ENCODE data around the gene GRIP2. TPM values are rescaled to one million over a fixed set of nuclear protein-coding genes. Genes with fewer than 3 reads are reported as not detected.

The GRIP2 gene
- total RNA-seq, 2 experiments from 2014 or later, result not detected

DNA sequence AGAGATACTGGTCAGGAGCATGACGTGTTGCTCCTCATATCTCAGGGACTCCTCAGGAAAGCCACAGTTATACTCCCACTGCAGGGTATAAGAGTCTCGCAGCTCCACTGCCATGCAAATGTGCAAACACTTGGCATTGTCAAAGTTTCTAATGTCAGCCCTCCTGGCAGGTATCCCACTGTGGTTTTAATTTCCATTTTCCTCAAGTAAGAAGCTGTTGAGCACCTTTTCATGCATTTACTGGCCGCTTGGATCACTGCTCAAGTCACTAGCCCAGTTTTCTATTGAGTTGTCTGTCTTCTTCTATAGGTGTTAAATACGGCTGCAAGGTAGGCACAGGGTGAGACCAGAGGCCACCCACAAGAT is 41.9 kb upstream of the GRIP2 start:
- Histone ChIP-seq H2AFZ (ENCODE audit: low read length) (no peak overlapping the region), H4K20me1 (ENCODE audit: insufficient read depth, low read length) (no peaks in the 10 kb centered on the region), H3K27ac (ENCODE audit: low read depth, low read length, poor library complexity, severe bottlenecking) (no peak overlapping the region), H3K4me3 (ENCODE audit: low read depth, low read length, poor library complexity, severe bottlenecking) (no peak overlapping the region), H3K4me2 (ENCODE audit: low read length) (no peak overlapping the region), H3K9me3 (ENCODE audit: low read length) (no peaks in the 10 kb centered on the region), H3K36me3 (ENCODE audit: insufficient read depth, low read length) (no peaks in the 10 kb centered on the region), H3K4me1 (ENCODE audit: insufficient read depth, low read length, poor library complexity, severe bottlenecking) (no peaks in the 10 kb centered on the region), H3K9me2 (ENCODE audit: insufficient read depth, low read length) (no peaks in the 10 kb centered on the region), H3K79me2 (ENCODE audit: insufficient read depth, low read depth, low read length) (no peaks in the 10 kb centered on the region)
- no TSS peak for BruUV-seq (replicated peaks)
- ChIA-PET POLR2A (no interaction called here), CTCF (ENCODE audit: unreplicated experiment) (interaction anchor here (1.2 kb wide), 1 partner anchor 12 kb away, joined by 3 read pairs; no protein-coding TSS in a partner anchor)
- intact Hi-C loops (cut with micrococcal nuclease; ENCODE audit: unreplicated experiment), result no loop called here
- TF ChIP-seq, protein P1, sequence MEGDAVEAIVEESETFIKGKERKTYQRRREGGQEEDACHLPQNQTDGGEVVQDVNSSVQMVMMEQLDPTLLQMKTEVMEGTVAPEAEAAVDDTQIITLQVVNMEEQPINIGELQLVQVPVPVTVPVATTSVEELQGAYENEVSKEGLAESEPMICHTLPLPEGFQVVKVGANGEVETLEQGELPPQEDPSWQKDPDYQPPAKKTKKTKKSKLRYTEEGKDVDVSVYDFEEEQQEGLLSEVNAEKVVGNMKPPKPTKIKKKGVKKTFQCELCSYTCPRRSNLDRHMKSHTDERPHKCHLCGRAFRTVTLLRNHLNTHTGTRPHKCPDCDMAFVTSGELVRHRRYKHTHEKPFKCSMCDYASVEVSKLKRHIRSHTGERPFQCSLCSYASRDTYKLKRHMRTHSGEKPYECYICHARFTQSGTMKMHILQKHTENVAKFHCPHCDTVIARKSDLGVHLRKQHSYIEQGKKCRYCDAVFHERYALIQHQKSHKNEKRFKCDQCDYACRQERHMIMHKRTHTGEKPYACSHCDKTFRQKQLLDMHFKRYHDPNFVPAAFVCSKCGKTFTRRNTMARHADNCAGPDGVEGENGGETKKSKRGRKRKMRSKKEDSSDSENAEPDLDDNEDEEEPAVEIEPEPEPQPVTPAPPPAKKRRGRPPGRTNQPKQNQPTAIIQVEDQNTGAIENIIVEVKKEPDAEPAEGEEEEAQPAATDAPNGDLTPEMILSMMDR (conservative IDR thresholded peaks at IDR 0.05; ENCODE audit: low read length), result no peak
- TF ChIP-seq EZH2phosphoT487 (IDR thresholded peaks at IDR 0.05; ENCODE audit: borderline replicate concordance, low read depth, low read length), result no peak
- no peak for DNase-seq (ENCODE audit: low spot score)

GRCh38 chr3:14581334-14582044 is 41.3 kb upstream of the GRIP2 start:
- H3K4me3 ChIP-seq (ENCODE audit: low read depth, low read length, poor library complexity, severe bottlenecking), result no peak overlapping the region
- no peaks in the 10 kb centered on the region for H4K20me1 ChIP-seq (ENCODE audit: insufficient read depth, low read length)
- H3K27ac ChIP-seq (ENCODE audit: low read depth, low read length, poor library complexity, severe bottlenecking), result no peak overlapping the region
- no peaks in the 10 kb centered on the region for H3K4me1 ChIP-seq (ENCODE audit: insufficient read depth, low read length, poor library complexity, severe bottlenecking)
- intact Hi-C loops (cut with micrococcal nuclease; ENCODE audit: unreplicated experiment), result no loop called here
- H3K4me2 ChIP-seq (ENCODE audit: low read length), result no peak overlapping the region
- no peak for DNase-seq (ENCODE audit: low spot score)
- no peaks in the 10 kb centered on the region for H3K36me3 ChIP-seq (ENCODE audit: insufficient read depth, low read length)
- H3K9me3 ChIP-seq (ENCODE audit: low read length), result no peaks in the 10 kb centered on the region
- no peak for TF ChIP-seq EZH2phosphoT487 (IDR thresholded peaks at IDR 0.05; ENCODE audit: borderline replicate concordance, low read depth, low read length)
- BruUV-seq (replicated peaks), result no TSS peak
- no peaks in the 10 kb centered on the region for H3K79me2 ChIP-seq (ENCODE audit: insufficient read depth, low read depth, low read length)
- no peaks in the 10 kb centered on the region for H3K9me2 ChIP-seq (ENCODE audit: insufficient read depth, low read length)
- CTCF ChIA-PET (ENCODE audit: unreplicated experiment), result interaction anchor here (1.2 kb wide), 1 partner anchor 11 kb away, joined by 3 read pairs; no protein-coding TSS in a partner anchor
- POLR2A ChIA-PET, result no interaction called here
- no peak overlapping the region for H2AFZ ChIP-seq (ENCODE audit: low read length)

DNA sequence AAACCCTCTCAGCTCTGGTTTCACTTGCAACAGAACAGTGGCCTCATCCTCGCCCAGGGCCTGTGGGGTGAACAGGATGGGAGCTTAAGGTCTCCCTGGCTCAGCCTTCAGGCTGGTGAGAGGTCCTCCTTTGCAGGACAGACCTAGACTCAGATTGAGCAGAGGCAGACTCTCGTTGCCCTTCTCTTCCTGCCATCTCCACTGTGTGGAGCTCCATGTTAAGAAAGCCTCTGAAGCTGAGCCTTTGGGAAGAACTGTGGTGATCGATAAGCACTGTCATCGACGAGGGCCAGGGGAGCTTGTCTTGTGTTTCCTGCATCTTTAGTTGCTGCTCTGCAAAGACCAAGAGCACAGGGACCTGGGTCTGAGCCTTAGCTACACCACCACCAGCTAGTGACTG is 37.8 kb upstream of the GRIP2 start:
- no peak for DNase-seq (ENCODE audit: low spot score)
- no peaks in the 10 kb centered on the region for H3K9me3 ChIP-seq (ENCODE audit: low read length)
- no peaks in the 10 kb centered on the region for H3K4me1 ChIP-seq (ENCODE audit: insufficient read depth, low read length, poor library complexity, severe bottlenecking)
- H3K27ac ChIP-seq (ENCODE audit: low read depth, low read length, poor library complexity, severe bottlenecking), result no peak overlapping the region
- H2AFZ ChIP-seq (ENCODE audit: low read length), result no peak overlapping the region
- no peaks in the 10 kb centered on the region for H4K20me1 ChIP-seq (ENCODE audit: insufficient read depth, low read length)
- no peaks in the 10 kb centered on the region for H3K79me2 ChIP-seq (ENCODE audit: insufficient read depth, low read depth, low read length)
- no peak overlapping the region for H3K4me2 ChIP-seq (ENCODE audit: low read length)
- ChIA-PET CTCF (ENCODE audit: unreplicated experiment) (no interaction called here), POLR2A (interaction anchor here (1.2 kb wide), 1 partner anchor 254 kb away, joined by 3 read pairs; no protein-coding TSS in a partner anchor)
- intact Hi-C loops (cut with micrococcal nuclease; ENCODE audit: unreplicated experiment), result no loop called here
- no peaks in the 10 kb centered on the region for H3K36me3 ChIP-seq (ENCODE audit: insufficient read depth, low read length)
- no TSS peak for BruUV-seq (replicated peaks)
- H3K4me3 ChIP-seq (ENCODE audit: low read depth, low read length, poor library complexity, severe bottlenecking), result no peak overlapping the region
- TF ChIP-seq, protein P1 (conservative IDR thresholded peaks at IDR 0.05; ENCODE audit: low read length), result no peak
- TF ChIP-seq EZH2phosphoT487 (IDR thresholded peaks at IDR 0.05; ENCODE audit: borderline replicate concordance, low read depth, low read length), result no peak
- no peaks in the 10 kb centered on the region for H3K9me2 ChIP-seq (ENCODE audit: insufficient read depth, low read length)

Data from OCI-LY7 (cell line).